HG02840 (cell line): ENCODE measurements around the gene WWOX.
"Not testable (repeated sequence)": the region's sequence is repeated elsewhere in the genome, so short reads cannot be mapped to it uniquely, and the experiment has no call there.

Experiments
- ATAC-seq: cut with Tn5 transposase; IDR thresholded peaks from one replicate; pipeline ENCODE4 v1.9.1; 2021; ENCODE audit warnings: mild to moderate bottlenecking, moderate library complexity, moderate number of reproducible peaks; ENCODE audit not compliant: unreplicated experiment, low FRiP score

The WWOX gene

DNA sequence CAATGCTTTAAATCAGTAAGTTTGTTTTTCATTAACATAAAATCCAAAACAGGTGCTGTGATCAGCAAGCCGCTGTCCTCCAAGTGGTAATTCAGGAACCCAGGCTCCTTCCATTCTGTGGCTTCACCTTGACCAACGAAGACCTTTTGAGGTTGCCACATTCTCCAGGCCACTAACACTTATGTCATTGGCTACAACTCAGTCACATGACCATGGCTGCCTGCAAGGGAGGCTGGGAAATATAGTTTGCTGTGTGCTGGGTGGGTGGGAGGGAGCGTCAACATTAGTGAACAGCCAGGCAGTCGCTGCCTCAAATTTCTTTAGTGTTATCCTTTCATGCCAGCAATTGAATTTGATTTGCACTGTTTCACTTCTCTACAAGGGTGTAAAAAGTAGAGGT, 951.9 kb downstream of the WWOX start:
- ATAC-seq = no peak

DNA sequence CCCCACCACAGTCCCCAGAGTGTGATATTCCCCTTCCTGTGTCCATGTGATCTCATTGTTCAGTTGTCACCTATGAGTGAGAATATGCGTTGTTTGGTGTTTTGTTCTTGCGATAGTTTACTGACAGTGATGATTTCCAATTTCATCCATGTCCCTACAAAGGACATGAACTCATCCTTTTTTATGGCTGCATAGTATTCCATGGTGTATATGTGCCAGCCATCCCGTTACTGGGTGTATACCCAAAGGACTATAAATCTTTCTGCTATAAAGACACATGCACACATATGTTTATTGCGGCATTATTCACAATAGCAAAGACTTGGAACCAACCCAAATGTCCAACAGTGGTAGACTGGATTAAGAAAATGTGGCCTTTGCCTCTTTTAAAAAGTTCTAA, 952.7 kb downstream of the WWOX start:
- not testable (repeated sequence) for ATAC-seq

DNA sequence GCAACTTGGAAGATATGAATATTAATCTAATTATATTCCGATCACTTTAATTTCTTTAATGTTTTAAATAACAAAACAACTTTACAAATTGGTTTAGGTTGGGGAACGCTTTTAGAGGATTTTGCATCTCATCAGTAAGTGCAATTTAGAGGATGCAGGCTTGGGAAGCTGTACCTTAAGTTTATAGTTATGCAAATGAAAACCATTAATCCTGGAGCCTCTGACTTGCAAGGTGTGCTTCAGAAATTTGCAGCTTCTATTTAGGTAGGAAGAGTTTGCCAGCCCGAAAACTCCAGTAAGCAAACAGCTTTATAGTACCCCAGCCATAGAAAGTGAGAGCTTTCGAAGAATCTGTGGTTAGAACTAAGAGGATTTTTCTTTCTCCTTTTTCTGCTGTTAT, 954.1 kb downstream of the WWOX start:
- no peak for ATAC-seq

DNA sequence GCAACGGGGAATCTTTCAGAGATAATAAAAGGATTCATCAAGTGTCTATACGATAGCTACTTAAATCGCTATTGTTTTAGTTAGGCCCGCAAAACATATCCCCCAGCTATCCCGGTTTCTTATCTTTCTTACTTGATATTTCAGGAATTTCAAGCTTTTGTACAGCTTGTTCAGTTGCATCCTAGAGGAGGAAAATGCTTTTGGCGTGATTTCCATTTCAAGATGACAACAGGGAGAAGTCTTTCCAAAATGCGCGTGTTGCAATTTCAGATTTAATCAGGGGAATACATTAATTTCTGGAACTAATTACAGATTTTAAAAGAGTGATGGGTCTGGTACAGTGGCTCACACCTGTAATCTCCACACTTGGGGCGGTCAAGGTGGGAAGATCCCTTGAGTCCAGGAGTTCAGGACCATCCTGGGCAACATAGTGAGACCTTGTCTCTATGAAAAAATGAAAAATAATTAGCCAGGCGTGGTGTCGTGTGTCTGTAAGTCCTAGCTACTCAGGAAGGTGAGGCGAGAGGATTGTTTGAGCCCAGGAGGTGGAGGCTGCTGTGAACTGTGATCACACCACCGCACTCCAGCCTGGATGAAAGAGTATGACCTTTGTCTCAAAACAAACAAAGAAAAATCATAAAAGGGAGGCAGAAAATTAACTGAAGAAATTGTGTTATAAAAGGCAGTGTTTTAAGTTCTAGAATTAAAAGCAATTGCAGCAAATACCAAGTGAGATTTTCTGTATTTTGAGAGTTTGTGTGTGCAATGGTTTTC, 954.9 kb downstream of the WWOX start:
- no peak for ATAC-seq

DNA sequence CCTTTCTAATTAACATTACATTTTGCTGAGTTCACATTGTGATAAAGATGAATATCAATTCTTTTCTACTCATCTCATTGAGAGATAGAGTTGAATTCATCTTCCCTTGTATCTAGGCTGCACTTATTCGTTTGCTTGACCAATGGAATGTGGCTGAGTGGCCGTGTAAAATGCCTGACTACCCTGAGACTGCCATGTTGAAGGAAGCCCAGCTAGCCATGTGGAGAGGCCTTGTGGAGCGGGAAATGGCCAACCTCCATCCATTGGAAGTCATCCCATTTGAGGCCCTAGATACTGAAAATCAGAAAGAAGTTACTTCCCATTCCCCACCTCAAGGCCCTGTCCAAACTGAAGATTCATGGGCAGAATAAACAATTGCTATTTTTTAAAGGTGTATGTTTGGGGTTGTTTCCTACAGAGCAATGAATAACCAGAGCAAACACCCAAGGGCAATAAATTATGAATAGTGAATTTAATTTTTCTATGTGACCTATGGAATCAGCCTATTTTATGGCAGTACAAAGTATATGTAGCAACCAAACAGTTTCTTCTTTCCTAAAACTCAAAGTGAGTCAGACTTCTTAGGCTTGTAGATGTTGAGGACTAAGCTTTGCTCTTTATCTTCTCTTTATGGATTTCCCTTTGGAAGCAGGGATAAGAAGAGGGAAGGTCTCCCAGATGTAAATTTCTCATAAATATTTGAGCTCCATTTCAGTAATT, 956.0 kb downstream of the WWOX start:
- no peak for ATAC-seq

DNA sequence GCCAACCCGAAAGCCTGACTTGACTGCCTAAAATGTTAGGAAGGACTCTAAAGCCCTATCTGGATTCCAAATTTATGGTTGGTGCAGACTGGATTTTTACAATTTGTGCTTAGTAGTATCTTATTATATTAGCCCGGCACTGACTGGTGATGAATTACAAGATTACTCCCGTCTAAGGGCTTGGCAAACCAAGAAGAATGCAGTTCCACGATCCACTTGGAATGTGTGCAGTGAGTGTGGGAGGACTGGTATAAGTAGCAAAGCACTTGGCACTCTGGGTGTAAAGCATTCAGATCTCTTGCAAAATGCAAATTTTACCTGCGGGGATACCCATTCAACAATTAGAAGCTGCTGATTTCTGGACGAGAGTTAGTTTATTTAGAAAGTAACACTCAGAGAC, 961.7 kb downstream of the WWOX start:
- ATAC-seq = no peak

DNA sequence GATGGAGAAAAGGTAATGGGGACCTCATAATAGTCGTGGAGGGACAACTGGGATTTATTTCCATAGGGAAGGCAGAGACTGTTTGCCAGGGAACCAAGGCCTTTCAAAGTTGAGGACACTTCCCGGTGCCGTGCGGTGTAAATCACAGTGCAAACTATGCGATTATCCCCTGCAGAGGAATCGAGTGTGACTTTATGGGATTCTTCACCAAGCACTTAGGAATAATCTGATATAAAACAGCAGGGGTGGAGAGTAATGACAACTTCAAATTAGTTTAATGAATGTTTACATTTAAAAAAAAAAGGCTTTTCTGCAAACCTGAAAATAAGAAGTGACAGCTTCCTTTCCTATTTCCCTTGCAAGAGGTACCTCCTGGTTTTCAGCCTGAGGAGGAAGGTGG, 962.9 kb downstream of the WWOX start:
- no peak for ATAC-seq

DNA sequence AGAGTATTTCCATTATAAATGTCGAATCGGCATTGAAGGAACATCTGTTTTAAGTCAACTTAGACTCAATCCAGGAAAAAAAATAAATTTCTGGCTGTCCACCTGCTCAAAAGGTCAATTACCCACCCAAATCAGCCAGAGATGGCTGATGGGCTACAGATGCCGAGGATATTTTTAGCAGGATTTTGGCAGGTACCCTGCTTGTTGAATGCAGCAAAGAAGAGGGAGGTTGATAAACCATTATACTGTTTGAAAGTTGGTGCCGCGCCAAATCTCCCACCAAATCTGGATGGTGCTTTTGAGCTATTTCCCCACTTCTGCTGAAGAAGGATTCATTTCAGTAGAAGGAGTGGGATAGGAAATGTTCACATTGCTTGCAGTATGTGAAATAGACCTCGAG, 963.4 kb downstream of the WWOX start:
- ATAC-seq = no peak

DNA sequence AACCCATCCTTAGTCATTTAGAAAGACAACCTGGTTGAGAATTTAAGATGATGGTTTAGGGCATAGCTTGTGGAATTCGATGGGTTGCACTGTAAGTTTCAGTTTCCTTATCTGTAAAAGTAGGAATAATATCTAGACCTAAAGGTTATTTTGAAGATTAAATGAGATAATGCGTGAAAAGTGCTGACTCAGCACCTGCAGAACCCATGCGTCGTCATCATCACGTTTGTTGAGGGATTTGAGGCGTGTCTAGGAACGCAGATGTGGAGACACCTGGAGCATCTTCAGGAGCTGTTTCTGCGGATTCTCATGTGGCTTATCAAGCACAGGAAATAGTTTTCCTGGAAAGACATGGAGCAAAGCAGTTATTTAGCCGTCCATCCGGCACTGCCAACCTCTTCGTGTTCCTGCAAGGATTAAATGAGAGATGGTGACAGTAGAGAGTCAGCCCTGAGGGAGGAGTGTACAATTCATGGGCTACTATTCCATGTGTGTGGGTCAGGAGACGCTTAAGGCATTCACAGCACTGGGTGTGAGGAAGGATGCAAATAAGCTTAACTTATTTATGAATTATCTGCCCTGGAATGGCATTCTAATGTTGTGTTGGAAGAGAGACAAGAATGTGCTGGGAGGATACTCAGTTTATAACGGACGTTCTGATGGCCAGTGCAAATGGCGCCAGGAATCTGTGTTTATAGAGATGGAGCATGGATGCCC, 965.0 kb downstream of the WWOX start:
- no peak for ATAC-seq

DNA sequence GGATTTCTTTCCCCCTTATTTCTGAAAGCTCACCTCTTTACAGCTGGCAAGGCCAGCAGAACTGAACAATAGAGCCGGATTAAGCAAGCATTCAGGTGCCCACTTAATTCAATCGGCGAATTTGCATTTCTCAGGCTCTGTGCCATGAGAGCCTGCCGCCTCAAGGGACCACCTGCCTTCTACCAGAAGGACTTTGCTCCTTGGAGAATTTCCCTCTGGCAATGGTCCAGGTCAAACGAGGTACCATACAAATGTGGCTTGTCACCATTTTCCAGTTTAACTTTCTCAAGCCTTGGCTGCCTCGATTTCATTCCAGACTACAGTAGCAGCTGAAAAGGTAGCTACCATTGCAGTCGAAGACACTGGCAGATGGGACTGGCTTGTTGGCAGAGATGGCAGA, 967.1 kb downstream of the WWOX start:
- no peak for ATAC-seq

DNA sequence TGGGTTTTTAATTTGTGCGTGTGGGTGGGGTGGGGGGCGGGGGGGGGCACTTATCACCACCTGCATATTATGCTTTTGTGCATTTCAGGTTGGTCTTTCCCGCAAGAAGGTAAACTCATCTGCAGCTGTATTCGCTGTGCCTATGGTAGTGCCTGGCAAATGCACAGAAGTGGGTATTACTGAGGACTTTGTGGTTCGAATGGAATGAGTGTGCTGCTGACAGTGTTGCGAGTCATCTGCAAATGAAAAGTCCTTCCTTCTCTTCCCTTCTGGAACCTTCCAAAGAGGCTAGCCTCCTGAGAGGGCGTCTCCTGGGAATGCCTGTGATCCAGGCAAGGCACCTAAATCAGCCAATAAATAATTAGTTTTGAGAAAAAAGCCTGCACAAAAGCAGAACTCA, 968.1 kb downstream of the WWOX start:
- ATAC-seq = no peak

DNA sequence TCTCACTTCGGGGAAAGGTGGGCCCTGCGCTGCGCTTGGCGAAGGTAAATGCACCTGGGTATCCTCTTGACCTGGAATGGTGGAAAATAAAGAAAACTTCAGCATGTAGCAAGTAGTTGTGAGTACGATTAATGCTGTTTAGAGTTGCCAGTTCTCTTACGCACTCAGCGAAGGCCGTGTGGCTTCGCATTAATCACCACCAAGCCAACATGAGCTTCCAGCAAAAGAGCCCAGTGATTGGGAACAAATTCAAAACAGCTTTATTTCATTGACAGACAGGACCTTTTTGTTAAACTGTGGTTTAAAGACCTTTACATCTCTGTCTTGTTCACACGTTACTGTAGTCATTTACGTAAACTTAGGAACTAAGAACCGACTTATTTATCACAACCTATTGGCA, 969.7 kb downstream of the WWOX start:
- no peak for ATAC-seq

DNA sequence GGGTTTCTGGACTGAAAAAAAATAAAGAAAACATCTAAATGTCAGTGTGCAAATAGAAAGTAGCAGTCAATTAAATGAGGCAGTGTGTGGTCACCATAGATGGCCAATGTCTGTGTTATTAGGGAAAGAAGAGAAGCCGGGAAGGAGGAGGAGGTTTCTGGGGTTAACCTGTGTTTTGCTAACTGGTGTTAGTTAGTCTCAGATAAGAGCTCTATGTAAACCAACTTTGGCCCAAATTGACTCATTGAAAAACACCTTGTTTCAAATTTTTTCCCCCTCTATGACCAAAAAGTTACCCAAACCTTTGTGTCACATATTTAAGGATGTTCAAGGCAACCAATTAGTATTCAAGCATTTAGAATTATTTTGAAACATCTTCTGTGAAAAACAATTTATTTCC, 970.2 kb downstream of the WWOX start:
- ATAC-seq = no peak

DNA sequence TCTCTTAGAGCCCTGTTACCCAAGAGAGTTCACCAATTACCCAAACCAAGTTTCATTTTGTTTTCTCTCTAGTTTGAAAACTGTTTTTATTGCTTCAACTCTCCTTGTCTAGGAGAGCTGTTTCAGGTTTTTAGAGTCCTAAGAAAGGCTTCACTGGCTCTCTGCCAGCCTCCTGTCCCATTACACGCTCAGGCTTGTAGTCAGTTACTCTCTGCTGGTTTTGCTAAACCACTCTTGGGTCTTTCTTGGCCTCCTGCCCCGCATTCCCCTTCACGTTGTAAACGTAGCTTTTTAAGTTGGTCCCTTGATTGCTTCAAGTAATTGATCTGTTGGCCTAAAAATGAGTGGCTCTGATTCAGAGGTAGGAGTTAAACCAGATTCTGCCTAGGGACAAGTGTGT, 972.0 kb downstream of the WWOX start:
- no peak for ATAC-seq

DNA sequence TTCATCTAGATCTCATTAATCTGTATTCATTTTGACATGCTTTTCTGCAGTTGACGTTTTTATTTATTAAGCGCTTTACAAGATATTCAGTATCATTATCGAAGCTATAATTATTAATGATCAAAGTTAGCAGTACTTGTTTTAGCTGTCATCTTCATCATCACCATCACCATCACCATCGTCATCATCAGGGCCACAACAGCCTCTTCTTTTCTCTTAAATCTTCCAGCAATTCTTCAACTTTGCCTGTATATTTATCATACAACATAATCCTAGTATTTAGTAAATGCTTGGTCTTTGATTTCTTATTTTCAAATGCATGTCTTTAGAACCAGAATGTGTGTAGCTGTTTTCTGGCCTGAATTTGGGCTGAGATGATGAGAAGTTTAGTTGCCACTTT, 973.1 kb downstream of the WWOX start:
- ATAC-seq = no peak

DNA sequence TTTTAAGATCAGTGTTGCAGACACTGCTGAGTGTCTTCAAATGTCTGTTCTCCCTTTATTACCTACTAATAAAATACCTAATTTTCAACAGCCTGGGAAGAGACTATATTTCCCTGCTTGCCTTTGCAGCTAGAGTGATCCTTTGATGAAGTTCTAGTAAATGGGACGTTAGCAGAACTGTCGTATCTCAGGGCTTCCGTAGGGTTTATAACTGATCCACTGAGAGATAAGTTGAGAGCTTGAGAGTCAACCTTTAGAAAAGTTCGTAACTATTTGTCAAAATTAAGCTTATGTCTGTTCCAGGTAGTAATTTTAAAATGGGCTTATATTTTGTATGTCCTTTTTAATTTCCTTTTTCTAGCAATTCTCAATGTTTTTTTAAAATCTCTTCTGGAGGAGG, 974.1 kb downstream of the WWOX start:
- no peak for ATAC-seq

DNA sequence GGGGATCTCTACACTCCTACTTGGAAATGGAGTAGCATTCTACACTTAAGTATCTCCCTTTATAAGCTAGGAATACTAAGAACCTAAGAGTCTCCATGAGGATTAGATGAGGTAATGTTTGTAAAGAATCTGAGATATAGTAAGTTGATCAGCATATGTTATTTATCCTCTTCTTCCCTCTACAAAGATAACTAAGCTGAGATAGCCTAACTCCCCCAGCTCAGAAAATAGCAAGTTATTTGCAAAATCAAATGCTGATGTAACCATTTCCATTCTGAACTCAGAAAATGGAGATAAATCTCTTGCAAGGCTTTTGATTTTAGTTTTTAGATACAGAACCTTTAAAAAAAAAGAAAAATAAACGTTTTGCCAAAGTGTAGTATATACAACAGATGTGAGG, 975.1 kb downstream of the WWOX start:
- ATAC-seq = no peak

DNA sequence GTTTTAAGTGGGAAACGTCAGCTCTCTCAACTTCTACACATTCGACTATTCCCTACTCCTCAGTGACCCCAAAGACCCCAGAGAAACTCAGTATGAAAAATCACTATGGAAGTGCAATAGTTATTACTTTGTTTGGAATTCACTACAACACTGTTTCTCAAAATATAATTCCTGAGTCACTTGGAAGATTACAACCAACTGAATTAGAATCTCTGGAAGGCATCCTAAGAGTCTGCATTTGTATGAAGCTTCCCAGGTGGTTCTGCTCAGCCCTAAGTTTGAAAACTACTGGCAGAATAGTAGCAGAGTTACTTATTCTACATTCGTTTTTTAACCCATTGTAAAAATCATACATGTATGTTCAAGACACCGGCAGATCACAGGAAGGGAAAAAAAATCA, 975.5 kb downstream of the WWOX start:
- no peak for ATAC-seq

DNA sequence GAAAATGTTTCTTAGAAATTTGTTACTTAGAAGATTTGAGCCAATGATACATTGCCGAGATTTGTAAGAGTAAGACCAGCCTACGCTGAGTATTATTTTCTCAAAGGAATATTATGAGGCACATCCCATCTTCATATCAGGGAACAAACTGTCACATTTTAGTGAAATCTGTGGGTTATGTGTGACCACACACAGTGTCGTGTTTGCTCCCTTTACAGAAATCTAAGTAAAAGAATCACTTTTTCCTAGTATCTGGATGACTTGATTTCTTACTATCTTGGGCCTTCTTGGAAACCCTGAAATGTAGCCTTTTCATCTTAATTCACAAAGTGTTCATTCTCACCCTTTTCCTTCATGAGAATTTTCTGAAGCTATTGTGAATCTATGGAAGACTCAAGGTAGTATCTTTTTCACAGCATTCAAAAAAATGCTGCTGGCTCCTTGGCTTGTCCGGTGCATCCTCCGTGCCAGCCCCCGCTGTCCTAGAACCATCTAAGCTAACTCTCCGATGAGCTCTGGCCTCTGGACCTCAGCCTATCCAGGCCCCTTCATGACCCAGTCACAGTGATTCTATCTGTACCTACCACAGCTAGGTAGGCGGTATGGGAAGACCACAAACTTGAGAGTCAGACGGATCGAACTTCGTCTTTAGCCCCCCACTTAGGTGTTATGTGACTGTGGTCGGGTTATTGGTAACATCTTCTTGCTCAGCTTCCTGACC, 976.8 kb downstream of the WWOX start:
- no peak for ATAC-seq

DNA sequence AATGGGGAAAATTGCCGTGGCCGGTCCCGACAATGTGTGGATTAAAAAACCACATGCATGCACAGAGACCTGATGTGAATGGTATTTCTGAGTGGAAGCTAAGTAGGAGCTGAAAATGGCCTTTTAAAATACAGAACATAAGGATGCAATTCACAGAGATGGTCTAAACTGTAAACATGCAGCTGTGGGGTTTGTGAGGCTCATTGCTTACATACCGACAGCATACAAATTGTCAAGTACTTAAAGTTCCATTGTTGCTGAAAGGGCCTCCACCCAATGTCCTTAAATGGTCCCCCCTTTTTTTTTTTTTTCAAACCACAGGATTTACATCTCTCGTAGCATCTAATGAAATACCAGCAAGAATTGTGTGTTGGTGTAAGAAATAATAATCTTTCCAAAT, 977.9 kb downstream of the WWOX start:
- no peak for ATAC-seq
